ENCODE data around the gene ARL10.
"Not testable (repeated sequence)": the region's sequence is repeated elsewhere in the genome, so short reads cannot be mapped to it uniquely, and the experiment has no call there.

ARL10 gene

DNA sequence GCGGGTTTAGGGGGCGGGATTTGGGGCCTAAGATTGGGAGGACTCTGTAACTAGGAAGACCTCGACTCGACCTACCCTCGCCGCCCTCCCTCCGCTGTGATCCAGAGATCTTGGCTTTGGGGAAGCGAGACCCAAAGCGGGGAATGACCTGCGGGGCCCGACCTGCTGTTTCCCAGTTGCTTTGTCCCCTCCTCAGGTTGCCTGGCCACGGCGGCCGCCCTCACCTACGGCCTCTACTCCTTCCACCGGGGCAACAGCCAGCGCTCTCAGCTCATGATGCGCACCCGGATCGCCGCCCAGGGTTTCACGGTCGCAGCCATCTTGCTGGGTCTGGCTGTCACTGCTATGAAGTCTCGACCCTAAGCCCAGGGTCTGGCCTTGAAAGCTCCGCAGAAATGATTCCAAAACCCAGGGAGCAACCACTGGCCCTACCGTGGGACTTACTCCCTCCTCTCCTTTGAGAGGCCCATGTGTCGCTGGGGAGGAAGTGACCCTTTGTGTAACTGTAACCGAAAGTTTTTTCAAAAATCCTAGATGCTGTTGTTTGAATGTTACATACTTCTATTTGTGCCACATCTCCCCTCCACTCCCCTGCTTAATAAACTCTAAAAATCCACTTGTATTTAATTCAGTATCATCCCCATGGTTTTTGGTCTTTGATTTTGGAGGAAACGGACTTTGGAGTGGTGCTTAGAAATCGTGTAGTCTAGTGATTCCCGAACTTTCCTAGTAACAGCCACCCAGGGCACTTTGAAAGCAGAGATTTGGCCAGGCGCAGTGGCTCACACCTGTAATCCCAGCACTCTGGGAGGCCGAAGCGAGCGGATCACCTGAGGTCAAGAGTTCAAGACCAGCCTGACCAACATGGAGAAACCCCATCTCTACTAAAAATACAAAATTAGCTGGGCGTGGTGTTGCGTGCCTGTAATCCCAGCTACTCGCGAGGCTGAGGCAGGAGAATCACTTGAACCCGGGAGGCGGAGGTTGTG is 24.1 kb downstream of the ARL10 start:
- no peak for DNase-seq

DNA sequence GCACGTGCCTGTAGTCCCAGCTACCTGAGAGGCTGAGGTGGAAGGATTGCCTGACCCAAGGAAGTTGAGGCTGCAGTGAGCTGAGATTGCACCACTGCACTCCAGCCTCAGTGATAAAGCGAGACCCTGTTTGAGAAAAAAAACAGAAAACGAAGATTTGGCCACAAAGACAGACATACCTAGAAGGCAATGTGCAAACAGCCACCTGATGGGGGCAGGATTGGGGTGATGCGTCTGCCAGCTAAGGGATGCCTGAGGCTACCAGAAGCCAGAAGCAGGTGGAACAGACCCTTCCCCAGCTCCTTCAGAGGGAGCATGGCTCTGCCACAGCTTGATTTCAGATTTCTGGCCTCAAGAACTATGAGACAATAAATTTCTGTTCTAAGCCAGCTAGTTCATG is 26.2 kb downstream of the ARL10 start:
- DNase-seq, result no peak

DNA sequence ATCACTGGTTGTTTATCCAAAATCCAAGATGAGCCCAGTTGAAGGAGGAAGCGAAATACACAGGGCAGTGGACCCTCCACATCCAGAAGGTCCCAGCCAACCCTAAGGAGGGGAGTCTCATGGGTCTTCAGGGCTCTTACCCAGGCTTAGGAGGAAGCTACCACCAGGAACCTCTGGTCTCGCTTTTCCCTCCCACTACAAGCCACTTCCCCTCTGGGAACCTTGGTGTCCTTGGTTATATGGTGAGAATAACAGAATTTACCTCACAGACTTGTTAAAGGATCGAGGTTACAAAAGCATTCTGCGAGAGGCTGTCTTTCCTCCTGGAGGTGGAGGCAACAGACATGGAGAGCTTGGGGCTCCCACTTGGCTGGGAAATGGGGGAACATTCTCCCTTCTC is 26.7 kb downstream of the ARL10 start:
- DNase-seq, result no peak

DNA sequence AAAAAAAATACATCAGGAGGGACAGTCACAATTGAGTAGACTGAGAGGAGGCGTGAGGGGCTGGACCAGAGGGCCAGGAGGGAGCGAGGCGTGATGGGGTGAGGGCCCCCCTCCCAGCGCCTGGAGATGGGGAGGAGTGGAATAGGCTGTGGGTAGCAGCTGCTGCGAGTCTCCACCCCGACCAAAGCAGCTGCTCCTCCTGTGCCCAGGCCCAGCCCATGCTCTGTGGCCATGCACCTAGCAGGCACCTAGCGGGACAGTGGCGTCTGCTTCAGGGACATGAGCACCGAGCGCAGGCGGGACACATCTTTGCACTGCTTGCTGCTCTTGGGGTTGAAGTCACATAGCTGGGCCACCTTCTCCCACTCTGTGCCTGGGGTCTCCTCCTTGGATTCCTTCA is 27.2 kb downstream of the ARL10 start:
- DNase-seq, result no peak

DNA sequence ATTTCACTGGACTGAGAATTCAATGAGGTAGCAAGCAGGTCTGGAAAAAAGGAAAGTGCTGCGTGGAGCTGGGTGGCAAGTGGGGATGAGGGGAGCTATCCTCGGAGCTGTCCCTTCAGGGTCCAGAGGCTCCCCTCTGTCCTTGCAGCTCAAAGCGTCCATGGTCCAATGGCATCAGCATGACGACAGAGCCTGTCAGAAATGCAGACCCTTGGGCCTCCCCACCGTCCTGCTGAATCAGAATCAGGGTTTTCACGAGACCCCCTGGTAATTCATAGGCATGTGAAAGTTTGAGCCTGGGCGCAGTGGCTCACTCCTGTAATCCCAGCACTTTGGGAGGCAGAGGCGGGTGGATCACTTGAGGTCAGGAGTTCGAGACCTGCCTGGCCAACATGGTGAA is 28.8 kb downstream of the ARL10 start:
- no peak for DNase-seq

DNA sequence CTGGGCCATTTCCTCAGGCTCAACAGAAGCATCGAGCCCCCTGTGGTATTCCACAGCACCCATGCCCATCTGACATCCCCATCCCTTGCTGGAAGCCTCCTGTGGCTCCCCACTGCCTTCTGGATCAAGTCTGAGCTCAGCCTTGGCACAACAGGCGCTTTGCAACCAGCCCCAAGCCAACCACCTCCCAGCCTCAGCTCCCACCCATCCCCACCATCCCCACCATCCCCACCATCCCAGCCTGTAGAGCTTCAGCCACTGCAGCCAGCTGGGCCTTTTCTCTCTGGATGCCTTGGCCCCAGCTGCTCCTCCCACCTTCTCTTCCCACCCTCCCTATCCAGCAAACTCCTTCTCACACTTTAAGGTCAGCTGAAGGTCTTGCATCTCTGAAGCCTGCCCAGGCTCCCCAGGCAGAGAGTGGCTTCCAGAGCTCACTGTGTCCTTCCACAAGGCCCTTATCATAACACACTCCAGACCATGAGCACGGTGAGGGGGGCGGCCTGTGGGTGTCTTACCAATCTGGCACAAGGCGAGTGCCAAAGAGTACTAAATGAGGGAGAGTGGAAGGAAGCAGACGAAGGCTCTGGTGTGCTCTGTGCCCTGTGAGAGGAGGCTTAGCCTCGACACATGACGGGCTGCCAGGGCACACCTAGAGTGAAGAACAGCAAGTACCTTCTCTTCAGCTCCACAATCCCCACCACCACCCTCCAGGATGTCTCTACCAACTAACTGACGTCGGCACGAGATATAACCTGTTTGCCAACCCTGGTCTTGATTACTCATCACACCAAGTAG is 29.8 kb downstream of the ARL10 start:
- DNase-seq, result no peak

DNA sequence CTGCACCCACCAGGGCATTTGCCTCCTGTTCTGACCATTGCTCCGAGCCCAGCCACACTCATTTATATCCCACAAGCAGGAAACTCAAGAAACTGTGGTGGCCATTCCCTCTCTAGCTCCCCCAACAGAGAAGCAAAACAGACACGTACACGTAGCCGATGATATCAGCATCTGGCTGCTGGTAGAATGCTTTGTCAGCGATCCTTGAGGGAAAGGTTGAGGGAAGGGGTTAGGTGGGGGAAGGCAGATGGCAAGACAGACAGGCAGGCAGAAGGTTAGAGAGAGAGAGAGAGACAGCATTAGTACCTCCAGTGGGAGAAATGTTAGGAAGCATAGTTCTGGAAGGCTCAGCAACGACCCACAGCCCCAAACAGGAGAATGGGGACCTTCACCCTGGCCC is 31.0 kb downstream of the ARL10 start:
- DNase-seq, result no peak

DNA sequence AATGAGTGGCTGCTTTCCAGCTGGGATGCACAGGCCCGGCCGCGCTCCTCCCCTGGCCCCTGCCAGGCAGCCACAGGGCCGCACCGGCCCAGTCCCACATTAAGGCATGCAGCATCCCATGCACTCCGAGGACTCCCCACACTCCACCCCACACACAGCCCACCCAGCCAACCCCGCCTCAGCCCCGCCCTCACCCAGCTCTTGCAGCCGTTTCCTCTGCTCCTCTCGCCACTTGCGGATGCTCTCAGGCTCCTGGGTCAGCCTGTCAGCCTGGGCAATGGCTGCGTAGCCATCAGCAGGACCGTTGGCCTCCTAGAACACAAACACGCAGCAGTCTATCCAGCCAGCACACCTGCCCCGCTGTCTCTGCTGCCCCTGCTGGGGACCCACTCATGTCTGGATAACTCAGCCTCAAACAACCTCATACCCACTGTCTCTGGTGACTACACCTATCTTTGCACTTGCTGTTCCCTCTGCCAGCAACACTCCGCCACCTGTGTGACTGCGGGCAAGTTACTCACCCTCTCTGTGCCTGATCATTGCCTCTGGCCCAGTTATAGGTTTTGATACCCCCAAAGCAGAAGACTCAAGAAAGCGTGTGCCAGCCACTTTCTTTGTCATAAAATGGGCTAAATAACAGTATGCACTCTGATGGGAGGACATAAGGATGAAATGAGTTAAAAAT is 32.6 kb downstream of the ARL10 start:
- no peak for DNase-seq

DNA sequence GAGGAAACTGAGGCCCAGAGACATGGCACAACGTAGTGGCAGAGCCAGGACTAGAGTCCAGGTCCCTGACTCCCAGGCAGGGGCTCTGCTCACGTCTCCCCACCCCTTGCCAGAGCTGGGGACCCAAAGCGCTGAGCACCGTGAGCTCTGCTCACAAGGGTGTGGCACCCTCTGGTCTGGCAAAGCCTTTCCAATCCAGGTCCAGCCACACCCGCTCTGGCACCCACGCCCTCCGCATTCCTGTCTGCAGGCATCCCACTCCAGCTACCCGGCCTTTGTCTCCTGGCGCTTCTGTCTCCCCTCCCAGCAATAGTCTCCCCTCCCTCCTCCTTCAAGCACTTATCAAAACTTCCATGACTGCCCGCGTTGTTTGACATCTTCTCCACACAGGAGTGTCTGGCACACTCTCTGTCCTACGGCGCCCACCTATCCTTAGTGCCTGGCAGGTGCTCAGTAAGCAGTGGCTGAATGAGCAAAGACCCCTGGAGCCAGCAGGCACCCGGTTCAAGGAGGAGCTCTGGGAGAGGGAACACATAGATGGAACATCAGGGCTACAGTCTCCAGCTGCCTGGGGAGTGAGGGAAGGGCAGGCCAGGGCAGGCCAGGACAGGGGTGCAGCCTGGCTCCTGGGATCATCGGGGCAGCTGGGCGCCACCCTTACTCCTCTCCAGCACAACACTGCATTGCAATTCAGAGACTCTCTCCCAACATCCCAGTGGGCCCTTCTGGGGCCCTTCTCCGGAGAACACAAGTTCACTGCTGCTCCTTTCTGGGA is 35.3 kb downstream of the ARL10 start:
- no peak for DNase-seq

DNA sequence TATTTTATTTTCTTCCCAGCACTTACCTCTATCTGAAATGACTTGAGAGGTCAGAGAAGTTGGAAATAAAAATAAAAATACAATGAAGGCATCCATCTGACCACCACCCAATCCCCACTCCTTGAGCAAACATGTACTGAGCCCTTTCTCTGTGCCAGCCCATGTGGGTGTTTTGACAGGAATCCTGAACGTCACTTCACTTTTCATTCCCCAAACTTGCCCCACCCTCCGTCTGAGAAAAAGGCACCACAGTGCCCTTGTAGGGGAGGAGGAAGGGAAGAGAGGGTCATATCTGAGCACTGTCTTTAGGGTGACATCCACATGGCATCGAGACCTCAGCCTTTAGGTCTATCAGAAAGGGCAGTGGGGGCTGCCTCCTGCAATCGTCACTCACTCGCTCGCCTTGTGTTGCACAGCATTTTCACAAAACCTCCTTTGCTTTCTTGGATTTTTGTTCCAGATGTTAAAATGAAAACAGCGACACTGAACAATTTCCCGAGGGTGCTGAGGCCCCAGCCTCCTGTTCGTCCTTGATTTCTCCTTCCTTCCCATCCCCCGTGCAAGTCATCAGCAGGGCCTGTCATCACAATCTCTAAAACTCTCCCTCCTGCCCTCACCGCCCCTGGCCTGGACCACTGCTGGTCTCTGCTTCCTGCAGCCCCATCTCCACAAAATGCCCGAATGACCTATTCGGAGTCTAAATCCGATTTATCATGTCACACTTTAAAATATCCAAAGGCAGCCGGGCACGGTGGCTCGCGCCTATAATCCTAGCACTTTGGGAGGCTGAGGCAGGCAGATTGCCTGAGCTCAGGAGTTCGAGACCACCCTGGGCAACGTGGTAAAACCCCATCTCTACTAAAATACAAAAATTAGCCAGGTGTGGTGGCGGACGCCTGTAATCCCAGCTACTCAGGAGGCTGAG is 36.3 kb downstream of the ARL10 start:
- DNase-seq, result no peak

DNA sequence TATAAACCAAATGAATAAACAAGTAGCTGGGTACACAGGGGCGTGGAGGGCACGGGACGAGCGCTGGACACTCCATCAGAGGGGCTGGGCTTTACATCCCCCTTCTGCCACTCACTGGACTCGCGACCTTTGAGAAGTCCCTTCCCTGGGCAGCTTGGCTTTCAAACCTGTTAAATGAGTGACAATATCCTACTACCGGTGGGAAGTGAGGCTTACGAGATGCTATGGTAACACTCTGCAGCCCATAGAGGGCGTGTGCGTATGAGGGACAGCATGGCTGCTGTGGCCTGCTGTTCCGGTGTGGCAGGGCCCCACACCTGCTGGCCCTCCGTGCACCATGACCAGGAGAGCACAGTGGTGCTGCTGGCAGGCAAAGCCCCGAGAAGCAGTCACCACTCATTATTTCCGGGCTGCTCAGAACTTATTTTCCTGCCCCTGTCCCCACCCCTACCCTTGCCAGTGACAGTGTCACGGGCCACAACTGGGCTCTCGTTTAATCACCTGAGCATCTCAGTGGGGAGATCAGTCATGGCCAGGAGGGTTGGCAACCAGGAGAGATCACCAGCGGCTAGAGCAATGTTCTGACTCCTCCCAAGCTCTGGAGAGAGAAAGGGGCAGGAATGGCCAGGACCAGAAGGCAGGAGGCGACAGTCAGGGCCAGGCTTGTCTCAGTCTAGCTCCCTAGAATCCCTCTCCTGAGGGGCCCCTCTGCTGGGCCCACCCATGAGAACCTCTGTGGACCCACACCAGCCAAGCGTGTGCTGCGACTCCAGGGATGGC is 40.6 kb downstream of the ARL10 start:
- no peak for DNase-seq

DNA sequence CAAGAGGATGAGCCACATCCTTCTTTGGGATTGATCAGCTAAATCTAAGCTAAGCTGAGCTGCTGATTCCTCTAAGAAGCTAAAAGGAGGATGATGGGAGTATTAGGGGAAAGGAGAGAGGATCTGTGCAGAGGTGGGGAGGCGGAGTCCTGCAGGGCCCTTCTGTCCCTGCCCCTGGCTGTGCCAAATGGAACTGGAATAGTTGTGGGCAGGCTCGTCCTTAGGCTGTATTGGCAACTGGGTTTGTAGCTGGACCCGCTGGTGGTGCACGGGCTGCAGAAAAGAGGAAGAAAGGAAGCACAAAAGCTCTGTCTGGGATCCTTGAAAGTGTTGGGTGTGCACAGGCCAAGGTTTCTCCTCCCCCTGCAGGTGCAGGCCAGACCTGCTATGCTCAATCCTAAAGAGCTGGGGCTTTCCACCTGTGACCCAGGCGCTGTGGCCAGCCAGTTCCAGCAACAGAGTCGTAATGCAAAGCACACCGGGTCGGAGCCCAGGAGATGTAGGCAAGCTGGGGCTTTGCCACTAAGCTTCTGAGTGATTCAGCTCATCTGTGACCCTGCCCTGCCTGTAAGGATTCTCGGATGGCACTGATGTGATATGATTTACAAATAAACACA is 41.3 kb downstream of the ARL10 start:
- no peak for DNase-seq

DNA sequence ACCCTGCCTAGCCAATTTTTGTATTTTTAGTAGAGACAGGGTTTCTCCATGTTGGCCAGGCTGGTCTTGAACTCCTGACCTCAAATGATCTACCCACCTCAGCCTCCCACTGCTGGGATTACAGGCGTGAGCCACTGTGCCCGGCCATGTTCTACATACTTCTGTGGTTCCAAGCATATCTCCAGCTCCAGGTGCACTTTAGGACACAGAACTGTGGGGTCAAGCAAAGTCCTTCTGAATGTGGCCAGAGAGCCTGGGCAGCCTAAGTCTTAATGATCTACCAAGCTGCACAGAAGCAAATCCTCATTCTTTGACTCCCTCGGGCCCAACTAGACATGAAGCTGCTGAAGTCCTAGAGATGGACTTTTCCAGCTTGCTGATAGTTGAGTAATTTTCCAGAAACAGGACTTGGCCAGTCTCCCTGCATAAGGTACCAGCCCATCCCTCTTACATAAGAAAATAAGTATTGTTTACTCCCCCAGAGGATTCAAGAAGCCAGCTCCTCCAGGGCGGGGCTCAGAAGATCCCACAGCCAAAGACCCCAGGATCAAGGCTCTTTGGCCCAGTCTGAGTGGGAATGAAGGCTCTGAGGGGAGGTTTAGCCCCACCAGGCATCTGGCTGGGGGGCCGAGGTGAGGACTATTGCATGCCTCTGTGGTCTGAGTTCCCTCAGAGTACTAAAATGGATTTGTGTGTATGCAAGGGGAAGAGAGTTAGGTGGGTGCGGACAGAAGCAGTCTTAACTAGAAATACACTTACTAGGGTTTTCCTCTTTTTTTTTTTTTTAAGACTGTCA is 42.4 kb downstream of the ARL10 start:
- DNase-seq, result no peak

DNA sequence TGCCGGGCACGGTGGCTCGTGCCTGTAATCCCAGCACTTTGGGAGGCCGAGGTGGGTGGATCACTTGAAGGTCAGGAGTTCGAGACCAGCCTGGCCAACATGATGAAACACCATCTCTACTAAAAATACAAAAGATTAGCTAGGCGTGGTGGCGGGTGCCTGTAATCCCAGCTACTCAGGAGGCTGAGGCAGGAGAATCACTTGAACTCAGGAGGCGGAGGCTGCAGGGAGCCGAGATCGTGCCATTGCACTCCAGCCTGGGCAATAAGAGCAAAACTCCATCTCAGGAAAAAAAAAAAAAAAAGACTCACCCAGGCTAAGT is 42.9 kb downstream of the ARL10 start:
- DNase-seq, result not testable (repeated sequence)

DNA sequence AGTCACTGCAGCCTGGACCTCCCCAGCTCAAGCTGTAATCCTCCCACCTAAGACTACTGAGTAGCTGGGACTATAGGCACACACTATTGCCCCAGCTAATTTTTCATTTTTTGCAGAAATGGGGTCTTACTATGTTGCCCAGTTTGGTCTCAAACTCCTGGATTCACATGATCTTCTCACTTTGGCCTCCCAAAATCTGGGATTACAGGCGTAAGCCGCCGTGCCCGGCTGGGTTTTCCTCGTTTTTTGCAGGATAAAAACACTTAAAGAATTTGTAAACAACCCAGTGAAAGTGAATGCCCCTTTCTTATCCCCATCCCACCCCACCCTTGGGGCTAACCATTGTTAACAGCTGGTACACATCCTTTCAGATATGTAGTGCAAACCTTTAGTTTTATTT is 43.3 kb downstream of the ARL10 start:
- no peak for DNase-seq

DNA sequence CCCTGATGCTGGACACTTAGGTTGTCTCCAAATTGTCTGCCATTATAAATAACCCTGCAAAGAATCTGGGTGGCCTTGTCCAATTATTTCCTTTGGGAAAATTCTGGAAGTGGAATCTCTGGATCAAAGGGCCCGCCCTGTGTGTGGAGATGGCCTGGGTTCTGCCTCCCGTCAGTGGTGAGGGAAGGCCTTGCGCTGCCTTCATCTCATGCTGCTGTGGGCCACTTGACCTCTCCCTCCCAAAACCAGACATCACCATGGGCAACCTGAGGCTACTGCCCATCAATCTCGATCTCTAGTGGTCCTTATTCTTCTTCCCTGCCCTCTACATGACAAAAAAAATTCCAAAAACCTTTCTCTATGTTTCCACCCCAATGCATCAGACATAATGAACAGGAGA is 44.5 kb downstream of the ARL10 start:
- DNase-seq, result no peak

DNA sequence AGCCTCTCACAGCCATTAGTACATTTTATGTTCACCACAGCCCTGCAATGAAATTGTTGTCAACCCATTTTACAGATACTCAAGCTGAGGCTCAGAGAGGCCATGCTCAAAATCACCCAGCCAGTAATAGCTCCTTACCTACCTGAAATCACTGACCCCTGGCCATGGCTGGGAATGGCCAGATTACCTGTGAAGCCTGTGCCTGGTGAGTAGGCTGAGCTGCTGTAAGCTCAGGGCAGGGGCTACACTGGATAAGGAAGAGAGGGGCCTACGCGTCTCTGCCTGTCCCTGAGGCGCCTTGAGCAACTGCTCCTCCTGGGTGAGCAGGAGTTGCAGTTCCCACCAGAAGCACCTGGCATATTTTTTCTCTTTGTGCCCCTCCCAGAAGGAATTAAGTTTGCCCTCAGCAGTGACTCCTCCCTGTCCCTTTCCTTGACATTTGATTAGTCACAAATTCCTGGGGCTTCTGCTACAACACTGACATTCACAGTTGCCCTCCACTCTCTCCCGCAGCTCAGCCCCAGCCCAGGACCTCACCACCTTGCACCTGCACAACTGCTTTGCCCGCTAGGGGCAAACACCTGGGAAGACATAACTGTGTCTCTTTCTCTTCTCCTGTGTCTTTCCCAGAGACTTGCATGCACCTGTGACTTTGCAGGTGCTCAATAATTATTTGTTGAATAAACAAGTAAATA is 45.3 kb downstream of the ARL10 start:
- DNase-seq, result no peak

DNA sequence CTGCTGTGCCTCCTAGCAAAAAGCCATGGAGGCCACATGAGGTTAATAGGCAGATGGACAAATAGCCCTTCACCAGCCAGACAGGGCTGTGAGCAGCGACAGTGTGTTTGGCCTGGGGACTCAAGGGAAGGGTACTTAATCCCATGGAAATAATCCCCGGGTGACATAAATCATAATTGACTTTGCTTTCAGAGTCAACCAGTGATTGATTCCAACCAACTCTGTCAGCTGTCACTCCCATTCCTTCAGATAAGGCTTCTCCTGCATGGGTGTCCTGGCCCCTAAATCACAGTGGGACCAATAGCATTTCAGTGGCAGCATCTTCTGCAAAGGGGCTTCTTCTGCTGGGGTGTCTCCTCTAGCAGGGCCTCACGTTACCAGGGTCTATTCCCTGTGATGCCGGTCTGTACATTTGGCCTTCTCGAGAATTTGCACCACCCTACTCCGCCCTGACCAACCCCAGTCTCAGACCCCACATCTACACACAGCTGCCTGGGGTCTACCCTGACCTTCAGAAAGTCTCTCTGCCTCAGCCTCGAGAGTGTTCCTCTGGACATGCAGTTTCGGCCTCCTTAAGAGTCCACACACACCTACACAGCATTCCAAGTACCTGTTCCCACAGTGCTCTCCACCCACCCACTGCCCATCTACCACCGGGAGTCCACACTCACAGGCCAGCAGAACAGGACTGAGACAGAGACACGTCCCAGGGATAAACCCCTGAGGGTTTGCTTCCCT is 47.4 kb downstream of the ARL10 start:
- DNase-seq, result no peak

All from NCI-H2029 treated with DMSO at 0.1 percent for 48 hours (cell line).